Measurements from ENCODE around the gene CCDC126. TPM values are rescaled to one million over a fixed set of nuclear protein-coding genes. Genes with fewer than 3 reads are reported as not detected.

CCDC126 gene
- total RNA-seq, 6 experiments from 2014 or later = 5.9 to 9.8 (median 6.2) TPM

DNA sequence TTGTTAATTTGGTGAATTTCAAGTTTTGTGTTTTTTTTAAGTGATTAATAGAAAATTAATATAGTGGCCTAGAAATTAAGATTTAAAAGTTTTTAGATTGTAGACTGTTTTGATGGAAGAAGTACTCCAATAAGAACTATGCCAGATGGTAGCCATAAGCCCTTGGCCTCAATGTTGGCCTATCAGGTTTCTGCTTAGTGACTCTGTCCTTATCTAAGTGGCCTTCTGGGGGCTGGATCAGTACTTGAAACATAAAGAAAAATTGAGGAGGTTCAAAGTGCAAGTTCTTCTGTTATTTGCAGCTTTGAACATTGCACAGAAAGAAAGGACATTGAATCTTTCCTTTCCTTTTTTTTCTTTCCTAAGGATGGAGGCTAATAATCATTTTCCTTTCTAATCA lies 9.9 kb downstream of the CCDC126 start:
- intact Hi-C loops (cut with DNase I) = no loop called here
- Histone ChIP-seq H3K9me3 (no peaks in the 10 kb centered on the region), H3K27ac (no peak overlapping the region), H3K4me3 (no peak overlapping the region), H3K36me3 (no peaks in the 10 kb centered on the region), H3K4me1 (no peaks in the 10 kb centered on the region), H3K27me3 (no peaks in the 10 kb centered on the region)
- ATAC-seq = no peak
- TF ChIP-seq, protein P1, sequence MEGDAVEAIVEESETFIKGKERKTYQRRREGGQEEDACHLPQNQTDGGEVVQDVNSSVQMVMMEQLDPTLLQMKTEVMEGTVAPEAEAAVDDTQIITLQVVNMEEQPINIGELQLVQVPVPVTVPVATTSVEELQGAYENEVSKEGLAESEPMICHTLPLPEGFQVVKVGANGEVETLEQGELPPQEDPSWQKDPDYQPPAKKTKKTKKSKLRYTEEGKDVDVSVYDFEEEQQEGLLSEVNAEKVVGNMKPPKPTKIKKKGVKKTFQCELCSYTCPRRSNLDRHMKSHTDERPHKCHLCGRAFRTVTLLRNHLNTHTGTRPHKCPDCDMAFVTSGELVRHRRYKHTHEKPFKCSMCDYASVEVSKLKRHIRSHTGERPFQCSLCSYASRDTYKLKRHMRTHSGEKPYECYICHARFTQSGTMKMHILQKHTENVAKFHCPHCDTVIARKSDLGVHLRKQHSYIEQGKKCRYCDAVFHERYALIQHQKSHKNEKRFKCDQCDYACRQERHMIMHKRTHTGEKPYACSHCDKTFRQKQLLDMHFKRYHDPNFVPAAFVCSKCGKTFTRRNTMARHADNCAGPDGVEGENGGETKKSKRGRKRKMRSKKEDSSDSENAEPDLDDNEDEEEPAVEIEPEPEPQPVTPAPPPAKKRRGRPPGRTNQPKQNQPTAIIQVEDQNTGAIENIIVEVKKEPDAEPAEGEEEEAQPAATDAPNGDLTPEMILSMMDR (IDR thresholded peaks at IDR 0.05) = no peak
- no peak for TF ChIP-seq POLR2A (IDR thresholded peaks at IDR 0.05)
- no peak for DNase-seq

GRCh38 chr7:23607866-23608265 lies 10.7 kb downstream of the CCDC126 start:
- no peak overlapping the region for H3K4me3 ChIP-seq
- no peaks in the 10 kb centered on the region for H3K4me1 ChIP-seq
- H3K27me3 ChIP-seq = no peaks in the 10 kb centered on the region
- WGBS (ENCODE audit: insufficient coverage, low coverage, low lambda C conversion rate, missing lambda C conversion rate) = 82% methylated on average over 8 of the region's 8 CpGs
- intact Hi-C loops (cut with DNase I) = no loop called here
- no peak for ATAC-seq
- TF ChIP-seq POLR2A (IDR thresholded peaks at IDR 0.05) = no peak
- TF ChIP-seq, protein P1 (IDR thresholded peaks at IDR 0.05) = no peak
- H3K9me3 ChIP-seq = no peaks in the 10 kb centered on the region
- no peaks in the 10 kb centered on the region for H3K36me3 ChIP-seq
- no peak for DNase-seq
- H3K27ac ChIP-seq = no peak overlapping the region

- Histone ChIP-seq H3K9me3 (peaks cover 0 to 8% (median 0%) of the 10 kb centered on the region in 4 donors), H3K27ac (no peak overlapping the region), H3K4me3 (no peak overlapping the region), H3K27me3 (no peaks in the 10 kb centered on the region), H3K36me3 (no peaks in the 10 kb centered on the region), H3K4me1 (no peaks in the 10 kb centered on the region)
- intact Hi-C loops (cut with DNase I) = no loop called here
- DNase-seq (no peak), ATAC-seq (no peak)
- TF ChIP-seq, protein P1 (IDR thresholded peaks at IDR 0.05) = no peak
- TF ChIP-seq POLR2A (IDR thresholded peaks at IDR 0.05) = no peak
These were observed 18.1 kb downstream of the CCDC126 start for GRCh38 chr7:23615331-23615730.

DNA sequence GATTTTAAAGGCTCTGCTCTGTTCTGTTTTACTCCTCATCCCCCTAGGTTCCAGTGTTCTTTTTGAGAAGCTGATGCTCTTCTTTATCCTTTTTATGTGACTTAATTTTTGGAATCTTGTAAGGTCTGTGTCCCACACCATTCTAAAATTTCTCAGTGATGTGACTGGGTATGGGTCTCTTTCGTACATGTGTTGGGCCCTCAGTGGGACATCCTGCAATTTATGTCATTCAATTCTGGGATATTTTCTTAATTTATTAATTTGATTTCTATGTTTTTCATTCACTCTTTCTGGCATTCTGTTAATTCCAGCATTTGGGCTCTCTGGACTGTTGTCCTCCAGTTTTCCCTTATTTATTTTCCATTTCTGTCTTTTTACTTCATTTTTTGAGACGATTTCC lies 19.4 kb downstream of the CCDC126 start:
- intact Hi-C loops (cut with DNase I) = no loop called here
- WGBS (ENCODE audit: insufficient coverage, low coverage, low lambda C conversion rate, missing lambda C conversion rate) = 88% methylated on average over 2 of the region's 2 CpGs
- ATAC-seq = no peak

More for the DNA sequence above, 19.4 kb downstream of the CCDC126 start:
- Histone ChIP-seq H3K36me3 (no peaks in the 10 kb centered on the region), H3K27me3 (no peaks in the 10 kb centered on the region), H3K27ac (no peak overlapping the region), H3K4me1 (peaks cover 0 to under 1% (median 0%) of the 10 kb centered on the region in 4 donors), H3K9me3 (peaks cover 0 to 8% (median 0%) of the 10 kb centered on the region in 4 donors), H3K4me3 (no peak overlapping the region)
- DNase-seq = no peak
- TF ChIP-seq, protein P1 (IDR thresholded peaks at IDR 0.05) = no peak
- TF ChIP-seq POLR2A (IDR thresholded peaks at IDR 0.05) = no peak
